HepG2 (cell line): ENCODE results near the gene CAPZA1. TPM values are rescaled to one million over a fixed set of nuclear protein-coding genes. Genes with fewer than 3 reads are reported as not detected.
A peak's percentile ranks its signal among the peaks of the same experiment; 100 is the strongest.

Source experiments
- KAT7 ChIP-seq: IDR thresholded peaks from 2 replicates; pipeline ENCODE4 v1.6.1; 2018; ENCODE audit warnings: borderline replicate concordance, missing compliant biosample characterization
- MTA1 ChIP-seq: sonication (generic); formaldehyde crosslinking; IDR thresholded peaks from 2 replicates; pipeline ENCODE4 v1.4.0; 2020; ENCODE audit warnings: missing genetic modification reagents, mild to moderate bottlenecking, borderline replicate concordance
- NCOA2 ChIP-seq: sonication (generic); formaldehyde crosslinking; IDR thresholded peaks from 2 replicates; pipeline ENCODE4 v1.8.0; 2022; ENCODE audit warnings: inconsistent platforms
- RARG ChIP-seq: sonication (generic); formaldehyde crosslinking; IDR thresholded peaks from 2 replicates; pipeline ENCODE4 v1.4.0; 2020; ENCODE audit warnings: low read depth, mild to moderate bottlenecking, missing genetic modification reagents
- RFX1 ChIP-seq: fragments of 450-650 bp; IDR thresholded peaks from 2 replicates; pipeline ENCODE4 v1.6.1; 2017
- SMARCE1 ChIP-seq: fragments of 450-650 bp; IDR thresholded peaks from 2 replicates; pipeline ENCODE4 v1.6.1; 2017; ENCODE audit warnings: borderline replicate concordance
- ZBTB3 ChIP-seq: sonication (generic); formaldehyde crosslinking; IDR thresholded peaks from 2 replicates; pipeline ENCODE4 v1.4.0; 2020; ENCODE audit warnings: low read depth, mild to moderate bottlenecking, moderate library complexity, missing genetic modification reagents, borderline replicate concordance
- ZNF512 ChIP-seq: sonication (generic); formaldehyde crosslinking; IDR thresholded peaks from 2 replicates; pipeline ENCODE4 v1.4.0; 2020; ENCODE audit warnings: mild to moderate bottlenecking, missing genetic modification reagents
- ZNF567 ChIP-seq: sonication (generic); formaldehyde crosslinking; IDR thresholded peaks from 2 replicates; pipeline ENCODE4 v1.8.1; 2023; ENCODE audit warnings: mild to moderate bottlenecking, missing genetic modification reagents, borderline replicate concordance
- ZNF607 ChIP-seq: sonication (generic); formaldehyde crosslinking; IDR thresholded peaks from 2 replicates; pipeline ENCODE4 v1.5.1; 2020; ENCODE audit warnings: missing genetic modification reagents, mild to moderate bottlenecking, borderline replicate concordance
- ZNF737 ChIP-seq: sonication (generic); formaldehyde crosslinking; IDR thresholded peaks from 2 replicates; pipeline ENCODE4 v1.5.0; 2020; ENCODE audit warnings: missing genetic modification reagents, mild to moderate bottlenecking, borderline replicate concordance
- polyA plus RNA-seq, 8 experiments: library from polyadenylated mRNA; depleted of rRNA in 3 of 8; stranded (reverse) in 7 of 8; unstranded in 1 of 8; fragments of >200 nt; fragmentation: Illumina TruSeq in 4 of 8; extraction: Trizol in 4 of 8; gene quantifications; 2 replicates each; pipeline versions ENCODE4 v1.2.1 to v1.2.3, GENCODE V29; 2011 to 2016; ENCODE audit warnings: low read depth in 4 of 8, missing spikeins in 1 of 8, mixed read lengths in 1 of 8; ENCODE audit not compliant: insufficient read depth in 1 of 8
- total RNA-seq, 5 experiments: library from RNA; depleted of rRNA; stranded (reverse); fragments of >200 nt; fragmentation: Illumina TruSeq; extraction: Trizol; gene quantifications; 2 replicates each; pipeline ENCODE4 v1.2.3, GENCODE V29; 2016; ENCODE audit warnings: low read depth in 1 of 5
- TF ChIP-seq, protein P1 (sequence below): sonication (generic); formaldehyde crosslinking; IDR thresholded peaks from 2 replicates; pipeline ENCODE4 v1.8.0; 2022; ENCODE audit warnings: mild to moderate bottlenecking, missing genetic modification reagents, moderate library complexity
- TF ChIP-seq, protein P2 (sequence below): sonication (generic); formaldehyde crosslinking; IDR thresholded peaks from 2 replicates; pipeline ENCODE4 v1.4.0; 2020; ENCODE audit warnings: mild to moderate bottlenecking, missing genetic modification reagents, borderline replicate concordance
- TF ChIP-seq, protein P3 (sequence below): sonication (generic); formaldehyde crosslinking; IDR thresholded peaks from 2 replicates; pipeline ENCODE4 v1.4.0; 2020; ENCODE audit warnings: missing genetic modification reagents, borderline replicate concordance
- TF ChIP-seq, protein P4 (sequence below): sonication (generic); formaldehyde crosslinking; IDR thresholded peaks from 2 replicates; pipeline ENCODE4 v1.5.0; 2020; ENCODE audit warnings: missing genetic modification reagents

CAPZA1 gene
- total and polyA plus RNA-seq, 2 of the 13 experiments (the other 11 are each of a cell fraction or from before 2014, with no cell fraction given) = 67.0 to 117 TPM

GRCh38 chr1:112704934-112705627, 85.4 kb downstream of the CAPZA1 start (continued):
- TF ChIP-seq ZNF737 = no peak
- TF ChIP-seq ZNF607 (CRISPR knock-in tag) = 0 out of 2 replicates have a peak, but pooled peaks have one; percentile 25
- no peak for TF ChIP-seq RFX1
- TF ChIP-seq MTA1 (CRISPR knock-in tag) = peak; percentile 43; the same call in 1 of the 2 replicates
- TF ChIP-seq, protein P1, sequence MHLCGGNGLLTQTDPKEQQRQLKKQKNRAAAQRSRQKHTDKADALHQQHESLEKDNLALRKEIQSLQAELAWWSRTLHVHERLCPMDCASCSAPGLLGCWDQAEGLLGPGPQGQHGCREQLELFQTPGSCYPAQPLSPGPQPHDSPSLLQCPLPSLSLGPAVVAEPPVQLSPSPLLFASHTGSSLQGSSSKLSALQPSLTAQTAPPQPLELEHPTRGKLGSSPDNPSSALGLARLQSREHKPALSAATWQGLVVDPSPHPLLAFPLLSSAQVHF (CRISPR knock-in tag) = 0 out of 2 replicates have a peak, but pooled peaks have one; percentile 30
- TF ChIP-seq ZNF567 (CRISPR knock-in tag) = no peak
- no peak for TF ChIP-seq RARG (CRISPR knock-in tag)
- TF ChIP-seq, protein P2, sequence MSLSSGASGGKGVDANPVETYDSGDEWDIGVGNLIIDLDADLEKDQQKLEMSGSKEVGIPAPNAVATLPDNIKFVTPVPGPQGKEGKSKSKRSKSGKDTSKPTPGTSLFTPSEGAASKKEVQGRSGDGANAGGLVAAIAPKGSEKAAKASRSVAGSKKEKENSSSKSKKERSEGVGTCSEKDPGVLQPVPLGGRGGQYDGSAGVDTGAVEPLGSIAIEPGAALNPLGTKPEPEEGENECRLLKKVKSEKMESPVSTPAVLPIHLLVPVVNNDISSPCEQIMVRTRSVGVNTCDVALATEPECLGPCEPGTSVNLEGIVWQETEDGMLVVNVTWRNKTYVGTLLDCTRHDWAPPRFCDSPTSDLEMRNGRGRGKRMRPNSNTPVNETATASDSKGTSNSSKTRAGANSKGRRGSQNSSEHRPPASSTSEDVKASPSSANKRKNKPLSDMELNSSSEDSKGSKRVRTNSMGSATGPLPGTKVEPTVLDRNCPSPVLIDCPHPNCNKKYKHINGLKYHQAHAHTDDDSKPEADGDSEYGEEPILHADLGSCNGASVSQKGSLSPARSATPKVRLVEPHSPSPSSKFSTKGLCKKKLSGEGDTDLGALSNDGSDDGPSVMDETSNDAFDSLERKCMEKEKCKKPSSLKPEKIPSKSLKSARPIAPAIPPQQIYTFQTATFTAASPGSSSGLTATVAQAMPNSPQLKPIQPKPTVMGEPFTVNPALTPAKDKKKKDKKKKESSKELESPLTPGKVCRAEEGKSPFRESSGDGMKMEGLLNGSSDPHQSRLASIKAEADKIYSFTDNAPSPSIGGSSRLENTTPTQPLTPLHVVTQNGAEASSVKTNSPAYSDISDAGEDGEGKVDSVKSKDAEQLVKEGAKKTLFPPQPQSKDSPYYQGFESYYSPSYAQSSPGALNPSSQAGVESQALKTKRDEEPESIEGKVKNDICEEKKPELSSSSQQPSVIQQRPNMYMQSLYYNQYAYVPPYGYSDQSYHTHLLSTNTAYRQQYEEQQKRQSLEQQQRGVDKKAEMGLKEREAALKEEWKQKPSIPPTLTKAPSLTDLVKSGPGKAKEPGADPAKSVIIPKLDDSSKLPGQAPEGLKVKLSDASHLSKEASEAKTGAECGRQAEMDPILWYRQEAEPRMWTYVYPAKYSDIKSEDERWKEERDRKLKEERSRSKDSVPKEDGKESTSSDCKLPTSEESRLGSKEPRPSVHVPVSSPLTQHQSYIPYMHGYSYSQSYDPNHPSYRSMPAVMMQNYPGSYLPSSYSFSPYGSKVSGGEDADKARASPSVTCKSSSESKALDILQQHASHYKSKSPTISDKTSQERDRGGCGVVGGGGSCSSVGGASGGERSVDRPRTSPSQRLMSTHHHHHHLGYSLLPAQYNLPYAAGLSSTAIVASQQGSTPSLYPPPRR (CRISPR knock-in tag) = peak; percentile 53; the same call in 1 of the 2 replicates
- 0 out of 2 replicates have a peak, but pooled peaks have one; percentile 33 for TF ChIP-seq NCOA2 (CRISPR knock-in tag)
- TF ChIP-seq, protein P3, sequence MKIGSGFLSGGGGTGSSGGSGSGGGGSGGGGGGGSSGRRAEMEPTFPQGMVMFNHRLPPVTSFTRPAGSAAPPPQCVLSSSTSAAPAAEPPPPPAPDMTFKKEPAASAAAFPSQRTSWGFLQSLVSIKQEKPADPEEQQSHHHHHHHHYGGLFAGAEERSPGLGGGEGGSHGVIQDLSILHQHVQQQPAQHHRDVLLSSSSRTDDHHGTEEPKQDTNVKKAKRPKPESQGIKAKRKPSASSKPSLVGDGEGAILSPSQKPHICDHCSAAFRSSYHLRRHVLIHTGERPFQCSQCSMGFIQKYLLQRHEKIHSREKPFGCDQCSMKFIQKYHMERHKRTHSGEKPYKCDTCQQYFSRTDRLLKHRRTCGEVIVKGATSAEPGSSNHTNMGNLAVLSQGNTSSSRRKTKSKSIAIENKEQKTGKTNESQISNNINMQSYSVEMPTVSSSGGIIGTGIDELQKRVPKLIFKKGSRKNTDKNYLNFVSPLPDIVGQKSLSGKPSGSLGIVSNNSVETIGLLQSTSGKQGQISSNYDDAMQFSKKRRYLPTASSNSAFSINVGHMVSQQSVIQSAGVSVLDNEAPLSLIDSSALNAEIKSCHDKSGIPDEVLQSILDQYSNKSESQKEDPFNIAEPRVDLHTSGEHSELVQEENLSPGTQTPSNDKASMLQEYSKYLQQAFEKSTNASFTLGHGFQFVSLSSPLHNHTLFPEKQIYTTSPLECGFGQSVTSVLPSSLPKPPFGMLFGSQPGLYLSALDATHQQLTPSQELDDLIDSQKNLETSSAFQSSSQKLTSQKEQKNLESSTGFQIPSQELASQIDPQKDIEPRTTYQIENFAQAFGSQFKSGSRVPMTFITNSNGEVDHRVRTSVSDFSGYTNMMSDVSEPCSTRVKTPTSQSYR (CRISPR knock-in tag) = peak; percentile 68; the same call in 1 of the 2 replicates
- TF ChIP-seq ZBTB3 (CRISPR knock-in tag) = no peak; the same call in 1 of the 2 replicates
- TF ChIP-seq ZNF512 = no peak
- no peak for TF ChIP-seq SMARCE1
- TF ChIP-seq, protein P4, sequence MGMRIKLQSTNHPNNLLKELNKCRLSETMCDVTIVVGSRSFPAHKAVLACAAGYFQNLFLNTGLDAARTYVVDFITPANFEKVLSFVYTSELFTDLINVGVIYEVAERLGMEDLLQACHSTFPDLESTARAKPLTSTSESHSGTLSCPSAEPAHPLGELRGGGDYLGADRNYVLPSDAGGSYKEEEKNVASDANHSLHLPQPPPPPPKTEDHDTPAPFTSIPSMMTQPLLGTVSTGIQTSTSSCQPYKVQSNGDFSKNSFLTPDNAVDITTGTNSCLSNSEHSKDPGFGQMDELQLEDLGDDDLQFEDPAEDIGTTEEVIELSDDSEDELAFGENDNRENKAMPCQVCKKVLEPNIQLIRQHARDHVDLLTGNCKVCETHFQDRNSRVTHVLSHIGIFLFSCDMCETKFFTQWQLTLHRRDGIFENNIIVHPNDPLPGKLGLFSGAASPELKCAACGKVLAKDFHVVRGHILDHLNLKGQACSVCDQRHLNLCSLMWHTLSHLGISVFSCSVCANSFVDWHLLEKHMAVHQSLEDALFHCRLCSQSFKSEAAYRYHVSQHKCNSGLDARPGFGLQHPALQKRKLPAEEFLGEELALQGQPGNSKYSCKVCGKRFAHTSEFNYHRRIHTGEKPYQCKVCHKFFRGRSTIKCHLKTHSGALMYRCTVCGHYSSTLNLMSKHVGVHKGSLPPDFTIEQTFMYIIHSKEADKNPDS = no peak
- TF ChIP-seq KAT7 (CRISPR knock-in tag) = peak; percentile 49; the same call in 1 of the 2 replicates
